DND-41 (cell line): Measurements from ENCODE around the gene TMEM151B.

Experiments used
- CTCF ChIP-seq: IDR thresholded peaks from 2 replicates; pipeline ENCODE4 v1.5.1; 2012; ENCODE audit warnings: borderline replicate concordance, low read length, moderate library complexity, mild to moderate bottlenecking; ENCODE audit not compliant: poor library complexity, severe bottlenecking; ENCODE audit errors: extremely low read depth
- EZH2 ChIP-seq: IDR thresholded peaks from 3 replicates; pipeline ENCODE4 v1.6.1; 2012; ENCODE audit warnings: borderline replicate concordance, low read depth, mild to moderate bottlenecking, moderate library complexity, low read length, inconsistent platforms; ENCODE audit not compliant: severe bottlenecking

GRCh38 chr6:44222486-44223318 is 47.5 kb upstream of the TMEM151B start:
- TF ChIP-seq CTCF (no peak), EZH2 (no peak)
